Measurements from ENCODE around the gene MEIOB. TPM values are rescaled to one million over a fixed set of nuclear protein-coding genes. Genes with fewer than 3 reads are reported as not detected.
"Not testable (repeated sequence)": the region's sequence is repeated elsewhere in the genome, so short reads cannot be mapped to it uniquely, and the experiment has no call there.

Gene MEIOB, protein sequence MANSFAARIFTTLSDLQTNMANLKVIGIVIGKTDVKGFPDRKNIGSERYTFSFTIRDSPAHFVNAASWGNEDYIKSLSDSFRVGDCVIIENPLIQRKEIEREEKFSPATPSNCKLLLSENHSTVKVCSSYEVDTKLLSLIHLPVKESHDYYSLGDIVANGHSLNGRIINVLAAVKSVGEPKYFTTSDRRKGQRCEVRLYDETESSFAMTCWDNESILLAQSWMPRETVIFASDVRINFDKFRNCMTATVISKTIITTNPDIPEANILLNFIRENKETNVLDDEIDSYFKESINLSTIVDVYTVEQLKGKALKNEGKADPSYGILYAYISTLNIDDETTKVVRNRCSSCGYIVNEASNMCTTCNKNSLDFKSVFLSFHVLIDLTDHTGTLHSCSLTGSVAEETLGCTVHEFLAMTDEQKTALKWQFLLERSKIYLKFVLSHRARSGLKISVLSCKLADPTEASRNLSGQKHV
- 0.41 TPM for polyA plus RNA-seq (2013, experiment 1 of 4)
- polyA plus RNA-seq (2013, experiment 2 of 4) = 0.34 TPM
- polyA plus RNA-seq (2013, experiment 3 of 4) = 0.64 TPM
- polyA plus RNA-seq (2013, experiment 4 of 4) = 0.69 TPM

DNA sequence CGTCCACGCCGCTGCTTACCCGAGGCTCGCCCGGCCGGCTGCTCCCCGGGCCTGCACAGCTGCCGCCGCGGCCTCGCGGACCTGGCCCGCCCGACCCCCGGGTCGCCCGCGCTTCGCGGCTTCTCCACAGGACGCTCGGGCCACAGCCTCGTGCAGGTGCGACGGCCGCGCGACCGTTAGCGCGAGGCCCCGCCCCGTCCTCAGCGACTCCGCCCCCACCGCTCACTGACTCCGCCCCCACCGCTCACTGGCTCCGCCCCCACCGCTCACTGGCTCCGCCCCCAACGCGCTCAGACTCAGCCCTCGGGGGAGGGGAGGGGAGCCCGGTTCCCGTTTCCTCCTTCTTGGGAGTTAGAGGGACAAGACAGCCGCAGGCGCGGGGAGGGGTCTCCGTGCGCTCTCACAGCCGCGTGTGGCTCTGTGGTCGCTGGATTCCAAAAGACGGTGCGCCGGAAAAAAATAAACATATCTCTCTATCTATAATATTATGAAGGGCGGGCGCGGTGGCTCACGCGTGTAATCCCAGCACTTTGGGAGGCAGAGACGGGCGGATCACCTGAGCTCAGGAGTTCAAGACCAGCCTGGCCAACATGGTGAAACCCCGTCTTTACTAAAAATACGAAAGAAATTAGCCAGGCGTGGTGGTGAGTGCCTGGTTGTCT lies at the start of gene MEIOB:
Gene MEIOB, minus strand, starts transcription at position 191 of the 662 bp plus-strand sequence. CDS start 3,989 bp downstream, outside the sequence.
- no peak within 1 kb of the TSS for H3K4me3 ChIP-seq (ENCODE audit: insufficient read depth, low read depth, low read length)
- 22% methylated on average over 67 to 68 of the region's 68 CpGs for WGBS, 2 experiments

GRCh38 chr16:1920727-1921171 lies 48.8 kb upstream of the MEIOB start:
- Histone ChIP-seq H3K9me3 (ENCODE audit: control insufficient read depth, low read length) (no peaks in the 10 kb centered on the region), H3K4me1 (ENCODE audit: control insufficient read depth, insufficient read depth, low read length) (peaks cover 39% of the 10 kb centered on the region), H3K36me3 (ENCODE audit: control insufficient read depth, insufficient read depth, low read length) (no peaks in the 10 kb centered on the region), H3K4me3 (ENCODE audit: insufficient read depth, low read depth, low read length) (no peak overlapping the region), H3K27me3 (ENCODE audit: control insufficient read depth, insufficient read depth, low read length, poor library complexity, severe bottlenecking) (peaks cover 88% of the 10 kb centered on the region), H3K27ac (ENCODE audit: insufficient read depth, low read depth, low read length, poor library complexity, severe bottlenecking) (no peak overlapping the region)
- 9 to 13% methylated on average over 15 of the region's 15 CpGs for WGBS, 2 experiments

More for the DNA sequence above, at the start of gene MEIOB:
- H3K27me3 ChIP-seq (ENCODE audit: control insufficient read depth, insufficient read depth, low read length, poor library complexity, severe bottlenecking) = peaks cover 33% of the 10 kb centered on the region
- H3K9me3 ChIP-seq (ENCODE audit: control insufficient read depth, low read length) = no peaks in the 10 kb centered on the region
- no peak within 1 kb of the TSS for H3K27ac ChIP-seq (ENCODE audit: insufficient read depth, low read depth, low read length, poor library complexity, severe bottlenecking)
- H3K36me3 ChIP-seq (ENCODE audit: control insufficient read depth, insufficient read depth, low read length) = no peaks in the 10 kb centered on the region
- no peaks in the 10 kb centered on the region for H3K4me1 ChIP-seq (ENCODE audit: control insufficient read depth, insufficient read depth, low read length)

DNA sequence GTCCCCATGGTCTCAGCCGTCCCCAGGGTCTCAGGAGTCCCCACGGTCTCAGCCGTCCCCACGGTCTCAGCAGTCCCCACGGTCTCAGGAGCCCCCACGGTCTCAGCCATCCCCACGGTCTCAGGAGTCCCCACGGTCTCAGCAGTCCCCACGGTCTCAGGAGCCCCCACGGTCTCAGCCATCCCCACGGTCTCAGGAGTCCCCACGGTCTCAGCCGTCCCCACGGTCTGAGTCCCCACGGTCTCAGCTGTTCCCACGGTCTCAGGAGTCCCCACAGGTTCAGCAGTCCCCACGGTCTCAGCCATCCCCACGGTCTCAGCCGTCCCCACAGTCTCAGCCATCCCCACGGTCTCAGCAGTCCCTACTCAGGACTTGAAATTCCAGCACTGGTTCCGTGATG lies 48.2 kb upstream of the MEIOB start:
- not testable (repeated sequence) for H3K4me3 ChIP-seq (ENCODE audit: insufficient read depth, low read depth, low read length); H3K27ac ChIP-seq (ENCODE audit: insufficient read depth, low read depth, low read length, poor library complexity, severe bottlenecking); H3K9me3 ChIP-seq (ENCODE audit: control insufficient read depth, low read length); H3K36me3 ChIP-seq (ENCODE audit: control insufficient read depth, insufficient read depth, low read length)
- WGBS, 2 experiments = 66 to 68% methylated on average over 21 of the region's 21 CpGs
- Histone ChIP-seq H3K27me3 (ENCODE audit: control insufficient read depth, insufficient read depth, low read length, poor library complexity, severe bottlenecking) (peaks cover 92% of the 10 kb centered on the region), H3K4me1 (ENCODE audit: control insufficient read depth, insufficient read depth, low read length) (peaks cover 42% of the 10 kb centered on the region)

DNA sequence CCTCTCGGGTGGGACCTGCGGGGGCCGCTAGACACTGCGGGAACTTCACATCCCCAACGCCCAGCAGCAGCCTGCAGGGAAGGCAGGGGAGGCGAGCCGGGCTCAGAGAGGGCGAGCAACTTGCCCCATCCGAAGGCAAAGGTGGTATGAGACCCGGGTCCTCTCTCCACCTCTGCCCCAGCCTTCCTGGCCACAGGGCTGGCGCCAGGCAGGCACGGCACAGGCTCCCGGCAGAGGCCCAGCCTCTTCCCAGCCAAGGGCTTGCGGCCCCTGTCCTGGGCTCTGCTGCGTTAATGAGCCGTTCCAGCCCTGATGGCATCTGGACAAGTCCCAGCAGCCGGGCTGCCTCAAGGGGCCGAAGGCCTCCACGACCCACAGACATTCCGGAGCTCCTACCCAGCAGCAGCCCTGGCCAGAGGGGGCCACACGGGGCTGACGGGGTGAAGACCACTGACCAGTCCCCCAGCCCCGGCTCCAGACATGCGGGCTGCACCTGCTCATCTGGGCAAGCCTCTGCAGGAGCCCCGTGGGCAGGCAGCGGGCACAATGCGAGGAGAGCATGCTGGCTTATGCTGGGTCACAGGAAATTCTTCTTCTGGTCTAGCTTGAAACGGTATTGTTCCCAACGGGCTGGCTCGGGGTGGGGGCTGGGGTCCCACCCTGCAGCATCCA lies 47.5 kb upstream of the MEIOB start:
- no peak overlapping the region for H3K4me3 ChIP-seq (ENCODE audit: insufficient read depth, low read depth, low read length)
- H3K36me3 ChIP-seq (ENCODE audit: control insufficient read depth, insufficient read depth, low read length) = no peaks in the 10 kb centered on the region
- H3K9me3 ChIP-seq (ENCODE audit: control insufficient read depth, low read length) = no peaks in the 10 kb centered on the region
- WGBS, 2 experiments = 42 to 45% methylated on average over 30 of the region's 30 CpGs
- H3K27ac ChIP-seq (ENCODE audit: insufficient read depth, low read depth, low read length, poor library complexity, severe bottlenecking) = no peak overlapping the region
- H3K27me3 ChIP-seq (ENCODE audit: control insufficient read depth, insufficient read depth, low read length, poor library complexity, severe bottlenecking) = peaks cover 89% of the 10 kb centered on the region
- peaks cover 42% of the 10 kb centered on the region for H3K4me1 ChIP-seq (ENCODE audit: control insufficient read depth, insufficient read depth, low read length)

DNA sequence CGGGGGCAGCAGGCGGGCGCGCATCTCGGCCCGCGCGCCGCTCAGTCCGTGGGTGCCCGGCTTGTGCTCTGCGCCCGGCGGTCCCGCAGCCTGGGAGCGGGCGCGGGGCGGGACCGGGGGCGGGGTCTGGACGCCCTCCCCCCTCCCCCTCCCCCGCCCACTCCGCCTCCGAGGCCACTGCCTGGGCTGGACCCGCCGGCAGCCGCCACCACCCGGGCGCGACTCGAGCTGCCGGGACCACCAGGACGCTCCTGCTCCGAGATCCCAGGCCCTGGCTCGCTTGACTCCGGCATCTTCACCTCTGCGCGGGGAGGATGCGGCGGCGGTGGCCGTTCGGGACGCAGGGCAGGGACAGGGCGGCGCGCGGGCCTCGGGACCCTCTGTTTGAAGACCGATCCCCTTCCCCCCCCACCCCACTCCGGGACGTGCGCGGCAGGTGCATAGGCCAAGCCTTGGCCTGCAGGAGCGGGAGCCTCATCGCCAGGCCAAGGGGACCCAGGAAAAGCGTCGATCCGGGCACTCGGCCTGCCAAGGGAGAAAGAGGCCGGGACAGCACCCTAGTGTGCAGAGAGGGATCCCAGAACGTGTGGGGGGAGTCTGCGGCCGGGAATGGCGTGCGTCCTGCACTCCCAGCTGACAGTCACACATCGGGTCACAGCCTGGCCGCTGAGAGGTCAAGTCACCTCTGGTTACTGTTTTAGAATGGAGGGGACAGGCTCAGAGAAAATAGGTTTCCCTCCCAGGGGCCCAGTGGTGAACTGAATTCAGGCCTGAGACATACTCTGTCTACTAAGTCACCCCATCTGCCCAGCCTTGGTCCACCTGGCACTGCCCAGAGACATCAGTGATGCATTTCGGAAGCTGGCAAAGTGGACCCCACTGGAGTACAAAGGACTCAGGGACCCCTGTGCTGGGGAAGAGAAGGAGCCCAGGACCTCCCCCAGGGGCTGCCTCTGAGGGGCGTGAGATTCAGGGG lies 46.7 kb upstream of the MEIOB start, which contains the start of gene HS3ST6:
Gene HS3ST6, minus strand, starts transcription at position 65 of the 976 bp plus-strand sequence. CDS start 92 bp downstream, outside the sequence.
- Histone ChIP-seq H3K27ac (ENCODE audit: insufficient read depth, low read depth, low read length, poor library complexity, severe bottlenecking) (no peak within 1 kb of the TSS), H3K4me1 (ENCODE audit: control insufficient read depth, insufficient read depth, low read length) (peaks cover 44% of the 10 kb centered on the region), H3K27me3 (ENCODE audit: control insufficient read depth, insufficient read depth, low read length, poor library complexity, severe bottlenecking) (peaks cover 81% of the 10 kb centered on the region)

DNA sequence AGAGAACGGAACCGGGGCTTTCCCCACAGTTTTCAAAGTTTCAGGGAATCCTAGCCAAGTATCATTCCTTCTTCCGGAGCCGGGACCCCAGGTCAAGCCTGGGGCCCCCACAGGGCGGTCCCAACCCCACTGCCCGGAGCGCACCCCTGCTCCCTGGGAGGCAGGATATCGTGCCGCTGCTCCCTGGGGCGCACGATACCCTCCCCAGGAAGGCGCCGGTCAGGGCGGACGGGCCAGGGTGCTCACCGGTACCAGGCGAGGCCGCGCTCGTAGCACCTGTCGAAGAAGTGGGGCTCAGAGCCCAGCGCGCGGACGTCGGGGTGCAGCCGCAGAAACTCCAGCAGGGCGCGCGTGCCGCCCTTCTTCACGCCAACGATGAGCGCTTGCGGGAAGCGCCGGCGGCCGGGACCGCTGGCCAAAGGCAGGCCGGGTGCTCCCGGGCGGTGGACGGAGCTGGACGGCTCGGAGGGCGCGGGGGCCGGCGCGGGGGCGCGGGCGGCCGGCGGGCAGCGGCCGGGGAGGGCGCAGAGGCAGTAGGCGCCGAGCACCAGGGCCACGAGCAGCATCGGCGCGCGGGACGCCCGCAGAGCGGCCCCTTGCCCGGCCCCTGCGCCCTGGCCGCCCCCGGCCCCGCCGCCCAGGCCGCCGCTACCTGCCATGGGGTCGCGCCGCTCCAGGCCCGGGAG lies 45.8 kb upstream of the MEIOB start:
- Histone ChIP-seq H3K27me3 (ENCODE audit: control insufficient read depth, insufficient read depth, low read length, poor library complexity, severe bottlenecking) (peaks cover 72% of the 10 kb centered on the region), H3K9me3 (ENCODE audit: control insufficient read depth, low read length) (no peaks in the 10 kb centered on the region), H3K36me3 (ENCODE audit: control insufficient read depth, insufficient read depth, low read length) (no peaks in the 10 kb centered on the region), H3K4me3 (ENCODE audit: insufficient read depth, low read depth, low read length) (no peak overlapping the region), H3K4me1 (ENCODE audit: control insufficient read depth, insufficient read depth, low read length) (peaks cover 43% of the 10 kb centered on the region), H3K27ac (ENCODE audit: insufficient read depth, low read depth, low read length, poor library complexity, severe bottlenecking) (no peak overlapping the region)
- 3% methylated on average over 81 of the region's 81 CpGs for WGBS, 2 experiments

More for the DNA sequence above, 46.7 kb upstream of the MEIOB start, which contains the start of gene HS3ST6:
- Histone ChIP-seq H3K9me3 (ENCODE audit: control insufficient read depth, low read length) (no peaks in the 10 kb centered on the region), H3K4me3 (ENCODE audit: insufficient read depth, low read depth, low read length) (peak within 1 kb of the TSS; percentile 11), H3K36me3 (ENCODE audit: control insufficient read depth, insufficient read depth, low read length) (no peaks in the 10 kb centered on the region)
- 5% methylated on average over 68 to 71 of the region's 71 CpGs for WGBS, 2 experiments

- Histone ChIP-seq H3K4me1 (ENCODE audit: control insufficient read depth, insufficient read depth, low read length) (peaks cover 43% of the 10 kb centered on the region), H3K36me3 (ENCODE audit: control insufficient read depth, insufficient read depth, low read length) (no peaks in the 10 kb centered on the region), H3K27me3 (ENCODE audit: control insufficient read depth, insufficient read depth, low read length, poor library complexity, severe bottlenecking) (peaks cover 66% of the 10 kb centered on the region), H3K9me3 (ENCODE audit: control insufficient read depth, low read length) (no peaks in the 10 kb centered on the region), H3K27ac (ENCODE audit: insufficient read depth, low read depth, low read length, poor library complexity, severe bottlenecking) (no peak overlapping the region), H3K4me3 (ENCODE audit: insufficient read depth, low read depth, low read length) (no peak overlapping the region)
- 8% methylated on average over 22 of the region's 22 CpGs for WGBS, 2 experiments
Observed at GRCh38 chr16:1917056-1917664, 45.2 kb upstream of the MEIOB start.

- peaks cover 43% of the 10 kb centered on the region for H3K4me1 ChIP-seq (ENCODE audit: control insufficient read depth, insufficient read depth, low read length)
- H3K9me3 ChIP-seq (ENCODE audit: control insufficient read depth, low read length) = no peaks in the 10 kb centered on the region
- H3K4me3 ChIP-seq (ENCODE audit: insufficient read depth, low read depth, low read length) = no peak overlapping the region
- peaks cover 60% of the 10 kb centered on the region for H3K27me3 ChIP-seq (ENCODE audit: control insufficient read depth, insufficient read depth, low read length, poor library complexity, severe bottlenecking)
- WGBS, 2 experiments = 4 to 6% methylated on average over 5 of the region's 5 CpGs
- H3K36me3 ChIP-seq (ENCODE audit: control insufficient read depth, insufficient read depth, low read length) = no peaks in the 10 kb centered on the region
- no peak overlapping the region for H3K27ac ChIP-seq (ENCODE audit: insufficient read depth, low read depth, low read length, poor library complexity, severe bottlenecking)
Observed at GRCh38 chr16:1916640-1916990, 44.7 kb upstream of the MEIOB start.

Measured in ectodermal cell (in vitro differentiated cells).